PC-3 (cell line): ENCODE results near the gene CHI3L2. TPM values are rescaled to one million over a fixed set of nuclear protein-coding genes. Genes with fewer than 3 reads are reported as not detected.

ENCODE experiments used
- ATAC-seq: fragments of 200-7000 bp; cut with Tn5 transposase; 2 replicates; pipeline ENCODE4 v1.9.1; 2020; ENCODE audit warnings: mild to moderate bottlenecking, moderate library complexity
- BruUV-seq: library from RNA; stranded (reverse); fragments of 400-500 nt; replicated peaks from 2 replicates; lab custom pipeline; 2021; lab: Mats Ljungman, UMichigan
- CTCF ChIA-PET: fragments of 300-600 bp; sonication (Branson Sonifier 250); formaldehyde crosslinking; loops from one replicate; lab custom pipeline; 2022; ENCODE audit warnings: antibody characterized with exemption; lab: Charles Lee
- POLR2A ChIA-PET: fragments of 300-600 bp; sonication (Branson Sonifier 250); formaldehyde crosslinking; loops from one replicate; lab custom pipeline; 2022; ENCODE audit warnings: antibody characterized with exemption; ENCODE audit not compliant: unreplicated experiment; lab: Charles Lee
- DNase-seq: peaks from one replicate; pipeline ENCODE4 v3.0.0-alpha.2; 2015
- H2AFZ ChIP-seq: fragments of 300-600 bp; sonication (generic); 2 replicates; pipeline ENCODE4 v1.6.0; 2016; ENCODE audit warnings: antibody characterized with exemption, low read length
- H3F3A ChIP-seq: fragments of 300-600 bp; sonication (generic); one replicate; pipeline ENCODE4 v1.6.0; 2017; ENCODE audit warnings: antibody characterized with exemption, low read length, control low read depth, mild to moderate bottlenecking; ENCODE audit not compliant: unreplicated experiment
- H3K27ac ChIP-seq: fragments of 300-600 bp; sonication (generic); 2 replicates; pipeline ENCODE4 v1.5.1; 2016; ENCODE audit warnings: mild to moderate bottlenecking, low read length
- H3K27me3 ChIP-seq: fragments of 300-600 bp; sonication (generic); 2 replicates; pipeline ENCODE4 v1.6.1; 2016; ENCODE audit warnings: low read length, mixed read lengths
- H3K36me3 ChIP-seq: fragments of 300-600 bp; sonication (generic); 2 replicates; pipeline ENCODE4 v1.6.1; 2016; ENCODE audit warnings: low read depth, mixed run types, low read length, mixed read lengths
- H3K4me1 ChIP-seq: fragments of 300-600 bp; sonication (generic); 2 replicates; pipeline ENCODE4 v1.5.1; 2016; ENCODE audit warnings: low read length; ENCODE audit not compliant: insufficient read depth
- H3K4me2 ChIP-seq: fragments of 300-600 bp; sonication (generic); 2 replicates; pipeline ENCODE4 v1.6.0; 2016; ENCODE audit warnings: low read length
- H3K4me3 ChIP-seq: fragments of 300-600 bp; sonication (generic); 2 replicates; pipeline ENCODE4 v1.5.1; 2016; ENCODE audit warnings: mild to moderate bottlenecking, low read length, mixed read lengths
- H3K79me2 ChIP-seq: fragments of 300-600 bp; sonication (generic); 2 replicates; pipeline ENCODE4 v1.6.1; 2017; ENCODE audit warnings: low read length, mixed read lengths
- H3K9ac ChIP-seq: fragments of 300-600 bp; sonication (generic); 2 replicates; pipeline ENCODE4 v1.6.0; 2016; ENCODE audit warnings: mild to moderate bottlenecking, low read length
- H3K9me2 ChIP-seq: fragments of 300-600 bp; sonication (generic); replicated peaks from 2 replicates; pipeline ENCODE4 v1.6.1; 2016; ENCODE audit warnings: mixed run types, low read length, mixed read lengths
- H3K9me3 ChIP-seq: fragments of 300-600 bp; sonication (generic); 2 replicates; pipeline ENCODE4 v1.6.1; 2016; ENCODE audit warnings: low read length, mixed read lengths
- H4K20me1 ChIP-seq: fragments of 300-600 bp; sonication (generic); 2 replicates; pipeline ENCODE4 v1.6.1; 2016; ENCODE audit warnings: low read length, mixed read lengths
- CTCF ChIP-seq: fragments of 300-600 bp; sonication (generic); conservative IDR thresholded peaks from 2 replicates; pipeline ENCODE4 v1.5.1; 2017; ENCODE audit warnings: antibody characterized with exemption, low read depth, mild to moderate bottlenecking, low read length
- EZH2 ChIP-seq: fragments of 300-600 bp; sonication (generic); IDR thresholded peaks from one replicate; pipeline ENCODE4 v1.6.1; 2017; ENCODE audit warnings: antibody characterized with exemption, mild to moderate bottlenecking, low read length; ENCODE audit not compliant: unreplicated experiment
- EZH2phosphoT487 ChIP-seq: fragments of 300-600 bp; sonication (generic); IDR thresholded peaks from 2 replicates; pipeline ENCODE4 v1.6.1; 2018; ENCODE audit warnings: mild to moderate bottlenecking, antibody characterized with exemption, low read length, borderline replicate concordance
- intact Hi-C: fragments of 100-400 bp; cut with micrococcal nuclease; formaldehyde crosslinking; loops from 2 replicates; pipeline ENCODE4 v1.9.0; 2023
- total RNA-seq: library from RNA; depleted of rRNA; stranded (reverse); fragments of >200 nt; gene quantifications from 2 replicates; pipeline ENCODE4 v1.2.3, GENCODE V29; 2014

CHI3L2 gene
- total RNA-seq, 1 experiment from 2014 or later = 0.55 TPM

GRCh38 chr1:111222308-111223125, 5.0 kb upstream of the CHI3L2 start:
- intact Hi-C loops = loop anchor here (1.0 kb wide), 2 partner anchors 112 to 178 kb away; no protein-coding TSS in a partner anchor
- POLR2A ChIA-PET = no interaction called here

GRCh38 chr1:111223126-111223685, 4.3 kb upstream of the CHI3L2 start:
- Histone ChIP-seq H3F3A (no peaks in the 10 kb centered on the region), H3K4me3 (no peak overlapping the region), H3K9me2 (no peaks in the 10 kb centered on the region), H3K4me2 (peak overlapping the region; percentile 38; the same call in 1 of the 2 replicates), H3K27me3 (no peaks in the 10 kb centered on the region), H3K79me2 (no peaks in the 10 kb centered on the region), H4K20me1 (no peaks in the 10 kb centered on the region), H3K27ac (no peak overlapping the region), H3K36me3 (no peaks in the 10 kb centered on the region), H3K4me1 (peaks cover 32% of the 10 kb centered on the region), H2AFZ (peak overlapping the region; percentile 19), H3K9ac (no peak overlapping the region), H3K9me3 (no peaks in the 10 kb centered on the region)
- TF ChIP-seq EZH2phosphoT487 (no peak), CTCF (no peak), EZH2 (no peak)
- DNase-seq = no peak
- CTCF ChIA-PET = interaction anchor here (0.7 to 1.1 kb wide), 3 partner anchors 80 to 177 kb away, joined by 3 to 7 read pairs (median 4); no protein-coding TSS in a partner anchor
- POLR2A ChIA-PET = no interaction called here
- BruUV-seq = no TSS peak
- intact Hi-C loops = loop anchor here (1.0 kb wide), 1 partner anchor 111 kb away; no protein-coding TSS in a partner anchor
- ATAC-seq = no peak

More at GRCh38 chr1:111222308-111223125, 5.0 kb upstream of the CHI3L2 start:
- no peaks in the 10 kb centered on the region for H3F3A ChIP-seq
- no peak overlapping the region for H3K9ac ChIP-seq
- H3K4me3 ChIP-seq = no peak overlapping the region
- CTCF ChIA-PET = interaction anchor here (0.7 to 1.1 kb wide), 3 partner anchors 81 to 177 kb away, joined by 3 to 7 read pairs (median 4); no protein-coding TSS in a partner anchor
- no peaks in the 10 kb centered on the region for H3K9me2 ChIP-seq
- peaks cover 25% of the 10 kb centered on the region for H3K4me1 ChIP-seq
- peak overlapping the region; percentile 35; the same call in 1 of the 2 replicates for H3K4me2 ChIP-seq
- peak; percentile 90 for DNase-seq
- H3K36me3 ChIP-seq = no peaks in the 10 kb centered on the region
- peak overlapping the region; percentile 21; the same call in 1 of the 2 replicates for H2AFZ ChIP-seq
- ATAC-seq = peak; percentile 96
- no peaks in the 10 kb centered on the region for H4K20me1 ChIP-seq
- no peaks in the 10 kb centered on the region for H3K27me3 ChIP-seq
- H3K9me3 ChIP-seq = no peaks in the 10 kb centered on the region
- no peak overlapping the region for H3K27ac ChIP-seq
- no peak for TF ChIP-seq EZH2
- TF ChIP-seq CTCF = peak; percentile 95
- H3K79me2 ChIP-seq = no peaks in the 10 kb centered on the region
- BruUV-seq = no TSS peak
